GM12878 (cell line): Measurements from ENCODE around the gene EEF2K. TPM values are rescaled to one million over a fixed set of nuclear protein-coding genes. Genes with fewer than 3 reads are reported as not detected.
A peak's percentile ranks its signal among the peaks of the same experiment; 100 is the strongest.

Experiments
- BCLAF1 ChIP-seq: fragments of 450-650 bp; IDR thresholded peaks from 2 replicates; pipeline ENCODE4 v1.6.1; 2017; ENCODE audit warnings: antibody characterized with exemption, mild to moderate bottlenecking, moderate library complexity
- CBFB ChIP-seq: IDR thresholded peaks from 2 replicates; pipeline ENCODE4 v1.6.1; 2016; ENCODE audit warnings: antibody characterized with exemption, low read depth
- CEBPZ ChIP-seq: fragments of 150-350 bp; IDR thresholded peaks from 2 replicates; pipeline ENCODE4 v1.6.1; 2016; ENCODE audit warnings: low read depth, low read length
- EED ChIP-seq: sonication (generic); IDR thresholded peaks from 2 replicates; pipeline ENCODE4 v1.6.1; 2016; ENCODE audit warnings: antibody characterized with exemption, low read depth
- FOXM1 ChIP-seq: IDR thresholded peaks from 2 replicates; pipeline ENCODE4 v1.6.1; 2012; ENCODE audit warnings: low read depth, mild to moderate bottlenecking, inconsistent platforms, low read length, moderate library complexity
- GABPA ChIP-seq: IDR thresholded peaks from 2 replicates; pipeline ENCODE4 v1.6.1; 2014; ENCODE audit warnings: antibody characterized with exemption, low read depth, mild to moderate bottlenecking, inconsistent platforms
- GATAD2B ChIP-seq: fragments of 450-650 bp; conservative IDR thresholded peaks from 2 replicates; pipeline ENCODE4 v1.6.1; 2017; ENCODE audit warnings: low read depth, mild to moderate bottlenecking, moderate library complexity
- HCFC1 ChIP-seq: fragments of 150-350 bp; IDR thresholded peaks from 2 replicates; pipeline ENCODE4 v1.6.1; 2014; ENCODE audit warnings: low read length
- HDAC6 ChIP-seq: fragments of 200-600 bp; sonication (generic); IDR thresholded peaks from one replicate; pipeline ENCODE4 v1.8.0; 2017; ENCODE audit warnings: antibody characterized with exemption; ENCODE audit not compliant: unreplicated experiment
- MAX ChIP-seq: IDR thresholded peaks from 2 replicates; pipeline ENCODE4 v1.6.1; 2012; ENCODE audit warnings: low read depth, low read length, improper control_type of control experiment
- MXI1 ChIP-seq: fragments of 150-350 bp; IDR thresholded peaks from 2 replicates; pipeline ENCODE4 v1.6.1; 2011; ENCODE audit warnings: low read depth, mild to moderate bottlenecking, inconsistent platforms, low read length, improper control_type of control experiment
- MYC ChIP-seq: IDR thresholded peaks from 2 replicates; pipeline ENCODE4 v1.6.1; 2011; ENCODE audit warnings: mild to moderate bottlenecking, low read length, moderate library complexity, inconsistent platforms; ENCODE audit not compliant: insufficient read depth, insufficient replicate concordance, insufficient read length, severe bottlenecking
- NRF1 ChIP-seq: conservative IDR thresholded peaks from 2 replicates; pipeline ENCODE4 v1.6.1; 2011; ENCODE audit warnings: mild to moderate bottlenecking, low read depth, low read length, improper control_type of control experiment
- SMC3 ChIP-seq: IDR thresholded peaks from 2 replicates; pipeline ENCODE4 v1.6.1; 2011; ENCODE audit warnings: low read length, improper control_type of control experiment, borderline replicate concordance
- SREBF1 ChIP-seq: IDR thresholded peaks from 2 replicates; pipeline ENCODE4 v1.6.1; 2012; ENCODE audit warnings: mild to moderate bottlenecking, low read length
- STAT1 ChIP-seq: fragments of 450-650 bp; conservative IDR thresholded peaks from 2 replicates; pipeline ENCODE4 v1.6.1; 2014; ENCODE audit warnings: antibody characterized with exemption, mild to moderate bottlenecking
- YY1 ChIP-seq: IDR thresholded peaks from 2 replicates; pipeline ENCODE4 v1.6.1; 2011; ENCODE audit warnings: low read depth, mild to moderate bottlenecking, low read length
- polyA plus RNA-seq, 11 experiments: library from polyadenylated mRNA; depleted of rRNA in 4 of 11; unstranded in 6 of 11; stranded (reverse) in 5 of 11; fragments of >200 nt; fragmentation: Nextera tagmentation in 4 of 11; fragmentation: Illumina TruSeq in 1 of 11; extraction: Ambion mirVana in 4 of 11; extraction: Trizol in 1 of 11; gene quantifications; 1 replicate in 1 of 11; 2 replicates in 10 of 11; pipeline versions ENCODE4 v1.2.1 to v1.2.3, GENCODE V29; 2011 to 2016; ENCODE audit warnings: inconsistent platforms in 2 of 11, missing spikeins in 2 of 11, low read depth in 1 of 11
- total RNA-seq, 4 experiments: library from RNA; depleted of rRNA in 3 of 4; stranded (reverse); fragments of >200 nt in 3 of 4; fragmentation: Illumina TruSeq in 1 of 4; extraction: Trizol in 1 of 4; gene quantifications; 2 replicates each; pipeline versions ENCODE4 v1.2.1 to v1.2.3, GENCODE V29; 2013 to 2021
- TF ChIP-seq, protein P1 (sequence below): fragments of 450-650 bp; conservative IDR thresholded peaks from 2 replicates; pipeline ENCODE4 v1.6.1; 2017; ENCODE audit warnings: mild to moderate bottlenecking, moderate library complexity
- TF ChIP-seq, protein P2 (sequence below): fragments of 450-650 bp; IDR thresholded peaks from 2 replicates; pipeline ENCODE4 v1.6.1; 2016; ENCODE audit warnings: mild to moderate bottlenecking

Gene EEF2K
- total and polyA plus RNA-seq, 10 of the 15 experiments (the other 5 are each of a cell fraction or from before 2014, with no cell fraction given) = 2.0 to 29.6 (median 12.2) TPM

DNA sequence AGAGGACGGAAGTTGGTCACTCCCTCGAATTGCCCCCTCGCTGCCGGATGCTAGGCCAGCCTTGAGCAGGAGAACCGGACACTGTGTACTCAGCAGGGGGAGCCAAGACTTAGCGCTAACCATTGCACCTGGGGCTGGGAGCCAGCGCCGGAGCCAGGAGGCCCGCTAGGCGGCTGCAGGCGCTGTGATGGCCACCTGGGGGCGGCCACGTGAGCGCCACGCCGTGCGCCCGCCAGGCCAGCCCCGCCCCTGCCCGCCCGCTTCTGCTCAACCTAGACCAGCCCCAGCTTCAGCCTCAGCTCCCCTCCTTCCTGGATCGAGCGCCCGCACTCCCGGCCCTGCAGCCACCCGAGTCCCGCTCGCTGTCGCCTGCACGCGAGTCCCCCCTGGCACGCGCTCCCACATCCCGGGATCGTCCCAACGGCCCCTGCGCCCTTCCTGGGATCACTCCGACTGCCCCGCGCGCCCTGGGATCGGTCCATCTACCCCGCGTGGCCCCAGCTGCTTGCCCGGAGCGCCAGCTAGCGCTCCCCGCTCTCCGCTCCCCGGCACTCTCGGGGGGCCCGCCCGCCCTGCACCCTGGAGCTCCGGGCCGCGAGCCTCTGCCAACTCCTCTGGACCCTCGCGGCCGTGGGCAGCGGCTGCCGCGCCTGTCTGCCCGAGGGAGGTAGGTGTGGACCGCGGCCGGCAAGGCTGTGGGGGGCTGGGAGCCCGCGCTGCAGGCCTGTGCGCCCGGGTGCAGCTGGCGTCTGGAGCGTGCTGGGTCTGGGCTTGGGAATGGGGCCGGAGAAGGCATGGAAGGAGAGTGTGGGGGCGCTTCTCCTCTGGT lies at the start of gene EEF2K (continued):
- peak; percentile 39; the same call in 1 of the 2 replicates for TF ChIP-seq HCFC1
- TF ChIP-seq NRF1 = no peak
- peak; percentile 81 for TF ChIP-seq GATAD2B
- peak; percentile 96 for TF ChIP-seq MAX
- no peak; the same call in 1 of the 2 replicates for TF ChIP-seq EED
- TF ChIP-seq MXI1 = peak; percentile 91
- TF ChIP-seq BCLAF1 = 0 out of 2 replicates have a peak, but pooled peaks have one; percentile 44
- no peak for TF ChIP-seq STAT1
- TF ChIP-seq SREBF1 = no peak
- no peak for TF ChIP-seq CEBPZ
- TF ChIP-seq GABPA = peak; percentile 64
- peak; percentile 35 for TF ChIP-seq HDAC6
- TF ChIP-seq FOXM1 = no peak
- TF ChIP-seq, protein P1, sequence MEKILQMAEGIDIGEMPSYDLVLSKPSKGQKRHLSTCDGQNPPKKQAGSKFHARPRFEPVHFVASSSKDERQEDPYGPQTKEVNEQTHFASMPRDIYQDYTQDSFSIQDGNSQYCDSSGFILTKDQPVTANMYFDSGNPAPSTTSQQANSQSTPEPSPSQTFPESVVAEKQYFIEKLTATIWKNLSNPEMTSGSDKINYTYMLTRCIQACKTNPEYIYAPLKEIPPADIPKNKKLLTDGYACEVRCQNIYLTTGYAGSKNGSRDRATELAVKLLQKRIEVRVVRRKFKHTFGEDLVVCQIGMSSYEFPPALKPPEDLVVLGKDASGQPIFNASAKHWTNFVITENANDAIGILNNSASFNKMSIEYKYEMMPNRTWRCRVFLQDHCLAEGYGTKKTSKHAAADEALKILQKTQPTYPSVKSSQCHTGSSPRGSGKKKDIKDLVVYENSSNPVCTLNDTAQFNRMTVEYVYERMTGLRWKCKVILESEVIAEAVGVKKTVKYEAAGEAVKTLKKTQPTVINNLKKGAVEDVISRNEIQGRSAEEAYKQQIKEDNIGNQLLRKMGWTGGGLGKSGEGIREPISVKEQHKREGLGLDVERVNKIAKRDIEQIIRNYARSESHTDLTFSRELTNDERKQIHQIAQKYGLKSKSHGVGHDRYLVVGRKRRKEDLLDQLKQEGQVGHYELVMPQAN = peak; percentile 58
- no peak for TF ChIP-seq CBFB
- TF ChIP-seq YY1 = peak; percentile 89
- TF ChIP-seq, protein P2, sequence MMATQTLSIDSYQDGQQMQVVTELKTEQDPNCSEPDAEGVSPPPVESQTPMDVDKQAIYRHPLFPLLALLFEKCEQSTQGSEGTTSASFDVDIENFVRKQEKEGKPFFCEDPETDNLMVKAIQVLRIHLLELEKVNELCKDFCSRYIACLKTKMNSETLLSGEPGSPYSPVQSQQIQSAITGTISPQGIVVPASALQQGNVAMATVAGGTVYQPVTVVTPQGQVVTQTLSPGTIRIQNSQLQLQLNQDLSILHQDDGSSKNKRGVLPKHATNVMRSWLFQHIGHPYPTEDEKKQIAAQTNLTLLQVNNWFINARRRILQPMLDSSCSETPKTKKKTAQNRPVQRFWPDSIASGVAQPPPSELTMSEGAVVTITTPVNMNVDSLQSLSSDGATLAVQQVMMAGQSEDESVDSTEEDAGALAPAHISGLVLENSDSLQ = no peak
- peak; percentile 71 for TF ChIP-seq MYC
- peak; percentile 69 for TF ChIP-seq SMC3
